ENCODE measurements around the gene GPR153.
"Not testable (repeated sequence)": the region's sequence is repeated elsewhere in the genome, so short reads cannot be mapped to it uniquely, and the experiment has no call there.

Gene GPR153

GRCh38 chr1:6260961-6261614, at the start of gene GPR153:
Gene GPR153, minus strand, starts transcription at chr1:6261098. Its CDS starts 6,193 bp downstream, at chr1:6254905.
- peak; percentile 17 to 44 for DNase-seq (ENCODE audit: low read depth in 2 of 2)

- DNase-seq (ENCODE audit: low read depth in 2 of 2) = no peak
Observed at GRCh38 chr1:6310116-6310848, 49.4 kb upstream of the GPR153 start.

- DNase-seq (ENCODE audit: low read depth in 2 of 2) = no peak
Observed at GRCh38 chr1:6309564-6309963, 48.7 kb upstream of the GPR153 start.

- no peak for DNase-seq (ENCODE audit: low read depth in 2 of 2)
Observed at GRCh38 chr1:6308449-6308848, 47.6 kb upstream of the GPR153 start.

- DNase-seq (ENCODE audit: low read depth in 2 of 2) = not testable (repeated sequence)
Observed at GRCh38 chr1:6307682-6308081, 46.8 kb upstream of the GPR153 start.

GRCh38 chr1:6307099-6307498, 46.2 kb upstream of the GPR153 start:
- DNase-seq (ENCODE audit: low read depth in 2 of 2) = no peak

- DNase-seq (ENCODE audit: low read depth in 2 of 2) = no peak
Observed at GRCh38 chr1:6303397-6304012, 42.6 kb upstream of the GPR153 start.

- DNase-seq (ENCODE audit: low read depth in 2 of 2) = no peak
Observed at GRCh38 chr1:6302568-6302967, 41.7 kb upstream of the GPR153 start.

GRCh38 chr1:6301526-6301925, 40.6 kb upstream of the GPR153 start:
- no peak for DNase-seq (ENCODE audit: low read depth in 2 of 2)

GRCh38 chr1:6300342-6301048, 39.6 kb upstream of the GPR153 start:
- no peak for DNase-seq (ENCODE audit: low read depth in 2 of 2)

GRCh38 chr1:6299557-6300165, 38.8 kb upstream of the GPR153 start:
- DNase-seq (ENCODE audit: low read depth in 2 of 2) = no peak

GRCh38 chr1:6298940-6299465, 38.1 kb upstream of the GPR153 start:
- no peak for DNase-seq (ENCODE audit: low read depth in 2 of 2)

- no peak for DNase-seq (ENCODE audit: low read depth in 2 of 2)
Observed at GRCh38 chr1:6298530-6298929, 37.6 kb upstream of the GPR153 start.

GRCh38 chr1:6295910-6296309, 35.0 kb upstream of the GPR153 start:
- no peak for DNase-seq (ENCODE audit: low read depth in 2 of 2)

- DNase-seq (ENCODE audit: low read depth in 2 of 2) = no peak
Observed at GRCh38 chr1:6294890-6295556, 34.1 kb upstream of the GPR153 start.

GRCh38 chr1:6294080-6294889, 33.4 kb upstream of the GPR153 start:
- no peak for DNase-seq (ENCODE audit: low read depth in 2 of 2)

- no peak for DNase-seq (ENCODE audit: low read depth in 2 of 2)
Observed at GRCh38 chr1:6292102-6292501, 31.2 kb upstream of the GPR153 start.

GRCh38 chr1:6288665-6289064, 27.8 kb upstream of the GPR153 start:
- no peak for DNase-seq (ENCODE audit: low read depth in 2 of 2)

GRCh38 chr1:6288026-6288425, 27.1 kb upstream of the GPR153 start:
- DNase-seq (ENCODE audit: low read depth in 2 of 2) = no peak

GRCh38 chr1:6287431-6287886, 26.6 kb upstream of the GPR153 start:
- DNase-seq (ENCODE audit: low read depth in 2 of 2) = no peak
